Measurements from ENCODE around the gene AKAP13. TPM values are rescaled to one million over a fixed set of nuclear protein-coding genes. Genes with fewer than 3 reads are reported as not detected.

Gene AKAP13
- total and polyA plus RNA-seq, 5 donors from 2014 or later = 106 to 482 (median 112) TPM

GRCh38 chr15:85625166-85625830 lies 244.9 kb downstream of the AKAP13 start:
- H3K4me3 ChIP-seq (ENCODE audit: low read depth, low read length) = peak overlapping the region; percentile 65
- peaks cover 9% of the 10 kb centered on the region for H3K36me3 ChIP-seq (ENCODE audit: control insufficient read depth, insufficient read depth, low read length)
- Mint-ChIP-seq H3K27ac (peak overlapping the region; percentile 72 to 87 (median 85)), H3K4me1 (peaks cover 24 to 76% (median 58%) of the 10 kb centered on the region in 4 donors), H3K9me3 (no peaks in the 10 kb centered on the region), H3K27me3 (no peaks in the 10 kb centered on the region), H3K36me3 (peaks cover 14% of the 10 kb centered on the region), H3K4me3 (peak overlapping the region; percentile 37 to 84 (median 62))
- no peaks in the 10 kb centered on the region for H3K9me3 ChIP-seq (ENCODE audit: control insufficient read depth in 2 of 2, low read length in 2 of 2)
- ATAC-seq (ENCODE audit: low read depth in 2 of 2) (peak in 1 of 2 donors; percentile 25), DNase-seq (peak in 1 of 3 donors; percentile 29)
- H3K27ac ChIP-seq (ENCODE audit: insufficient read depth, low read length, poor library complexity, severe bottlenecking) = peak overlapping the region; percentile 69
- peaks cover 48% of the 10 kb centered on the region for H3K4me1 ChIP-seq (ENCODE audit: control insufficient read depth, insufficient read depth, low read length, poor library complexity, severe bottlenecking)
- no peaks in the 10 kb centered on the region for H3K27me3 ChIP-seq (ENCODE audit: control insufficient read depth, insufficient read depth, low read length)

- peaks cover 24 to 79% (median 59%) of the 10 kb centered on the region in 4 donors for H3K4me1 Mint-ChIP-seq
- Histone ChIP-seq H3K36me3 (ENCODE audit: control insufficient read depth, insufficient read depth, low read length) (peaks cover 9% of the 10 kb centered on the region), H3K9me3 (ENCODE audit: control insufficient read depth in 2 of 2, low read length in 2 of 2) (no peaks in the 10 kb centered on the region), H3K4me3 (ENCODE audit: low read depth, low read length) (peak overlapping the region; percentile 65), H3K4me1 (ENCODE audit: control insufficient read depth, insufficient read depth, low read length, poor library complexity, severe bottlenecking) (peaks cover 42% of the 10 kb centered on the region), H3K27me3 (ENCODE audit: control insufficient read depth, insufficient read depth, low read length) (no peaks in the 10 kb centered on the region), H3K27ac (ENCODE audit: insufficient read depth, low read length, poor library complexity, severe bottlenecking) (peak overlapping the region; percentile 69)
- no peaks in the 10 kb centered on the region for H3K27me3 Mint-ChIP-seq
- H3K9me3 Mint-ChIP-seq = no peaks in the 10 kb centered on the region
- peak overlapping the region; percentile 37 to 84 (median 62) for H3K4me3 Mint-ChIP-seq
- DNase-seq (peak in 2 of 3 donors; percentile 71 to 76), ATAC-seq (ENCODE audit: low read depth in 2 of 2) (peak; percentile 80 to 87)
- peak overlapping the region; percentile 72 to 87 (median 85) for H3K27ac Mint-ChIP-seq
- H3K36me3 Mint-ChIP-seq = peaks cover 17% of the 10 kb centered on the region
Measured at GRCh38 chr15:85625856-85626255, 245.5 kb downstream of the AKAP13 start.

- Mint-ChIP-seq H3K36me3 (peaks cover 16% of the 10 kb centered on the region), H3K4me3 (peak overlapping the region in 1 of 4 donors; percentile 13), H3K4me1 (peaks cover 24 to 75% (median 59%) of the 10 kb centered on the region in 4 donors), H3K9me3 (no peaks in the 10 kb centered on the region), H3K27me3 (no peaks in the 10 kb centered on the region), H3K27ac (peak overlapping the region in 1 of 3 donors; percentile 2)
- H3K9me3 ChIP-seq (ENCODE audit: control insufficient read depth in 2 of 2, low read length in 2 of 2) = no peaks in the 10 kb centered on the region
- no peak for ATAC-seq (ENCODE audit: low read depth in 2 of 2)
- H3K27me3 ChIP-seq (ENCODE audit: control insufficient read depth, insufficient read depth, low read length) = no peaks in the 10 kb centered on the region
- no peak overlapping the region for H3K27ac ChIP-seq (ENCODE audit: insufficient read depth, low read length, poor library complexity, severe bottlenecking)
- no peak overlapping the region for H3K4me3 ChIP-seq (ENCODE audit: low read depth, low read length)
- H3K4me1 ChIP-seq (ENCODE audit: control insufficient read depth, insufficient read depth, low read length, poor library complexity, severe bottlenecking) = peaks cover 33% of the 10 kb centered on the region
- H3K36me3 ChIP-seq (ENCODE audit: control insufficient read depth, insufficient read depth, low read length) = peaks cover 9% of the 10 kb centered on the region
- DNase-seq = no peak
Measured at GRCh38 chr15:85627213-85627935, 247.0 kb downstream of the AKAP13 start.

GRCh38 chr15:85630311-85630710 lies 249.9 kb downstream of the AKAP13 start:
- Mint-ChIP-seq H3K36me3 (peaks cover 13% of the 10 kb centered on the region), H3K27me3 (no peaks in the 10 kb centered on the region), H3K27ac (peak overlapping the region in 2 of 3 donors; percentile 65 to 80), H3K9me3 (no peaks in the 10 kb centered on the region), H3K4me1 (peaks cover 24 to 55% (median 44%) of the 10 kb centered on the region in 4 donors), H3K4me3 (no peak overlapping the region)
- no peaks in the 10 kb centered on the region for H3K9me3 ChIP-seq (ENCODE audit: control insufficient read depth in 2 of 2, low read length in 2 of 2)
- H3K4me1 ChIP-seq (ENCODE audit: control insufficient read depth, insufficient read depth, low read length, poor library complexity, severe bottlenecking) = peaks cover 13% of the 10 kb centered on the region
- H3K27me3 ChIP-seq (ENCODE audit: control insufficient read depth, insufficient read depth, low read length) = no peaks in the 10 kb centered on the region
- no peak overlapping the region for H3K4me3 ChIP-seq (ENCODE audit: low read depth, low read length)
- H3K27ac ChIP-seq (ENCODE audit: insufficient read depth, low read length, poor library complexity, severe bottlenecking) = no peak overlapping the region
- H3K36me3 ChIP-seq (ENCODE audit: control insufficient read depth, insufficient read depth, low read length) = peaks cover 9% of the 10 kb centered on the region
- ATAC-seq (ENCODE audit: low read depth in 2 of 2) (no peak), DNase-seq (no peak)

- Mint-ChIP-seq H3K36me3 (peaks cover 13% of the 10 kb centered on the region), H3K4me3 (no peak overlapping the region), H3K27ac (peak overlapping the region in 1 of 3 donors; percentile 65), H3K27me3 (no peaks in the 10 kb centered on the region), H3K4me1 (peaks cover 23 to 51% (median 43%) of the 10 kb centered on the region in 4 donors), H3K9me3 (no peaks in the 10 kb centered on the region)
- Histone ChIP-seq H3K36me3 (ENCODE audit: control insufficient read depth, insufficient read depth, low read length) (peaks cover 9% of the 10 kb centered on the region), H3K9me3 (ENCODE audit: control insufficient read depth in 2 of 2, low read length in 2 of 2) (no peaks in the 10 kb centered on the region), H3K27ac (ENCODE audit: insufficient read depth, low read length, poor library complexity, severe bottlenecking) (no peak overlapping the region), H3K27me3 (ENCODE audit: control insufficient read depth, insufficient read depth, low read length) (no peaks in the 10 kb centered on the region), H3K4me3 (ENCODE audit: low read depth, low read length) (no peak overlapping the region), H3K4me1 (ENCODE audit: control insufficient read depth, insufficient read depth, low read length, poor library complexity, severe bottlenecking) (peaks cover 6% of the 10 kb centered on the region)
- DNase-seq = no peak
- no peak for ATAC-seq (ENCODE audit: low read depth in 2 of 2)
Measured at GRCh38 chr15:85631018-85631417, 250.6 kb downstream of the AKAP13 start.

- H3K36me3 ChIP-seq (ENCODE audit: control insufficient read depth, insufficient read depth, low read length) = peaks cover 7% of the 10 kb centered on the region
- Mint-ChIP-seq H3K27ac (no peak overlapping the region), H3K4me1 (peaks cover 17 to 50% (median 38%) of the 10 kb centered on the region in 4 donors)
Measured at GRCh38 chr15:85632014-85632413, 251.6 kb downstream of the AKAP13 start.

GRCh38 chr15:85633859-85634258 lies 253.5 kb downstream of the AKAP13 start:
- no peak overlapping the region for H3K27ac ChIP-seq (ENCODE audit: insufficient read depth, low read length, poor library complexity, severe bottlenecking)
- no peaks in the 10 kb centered on the region for H3K27me3 ChIP-seq (ENCODE audit: control insufficient read depth, insufficient read depth, low read length)
- H3K27me3 Mint-ChIP-seq = no peaks in the 10 kb centered on the region
- H3K36me3 Mint-ChIP-seq = peaks cover 20% of the 10 kb centered on the region
- no peak for DNase-seq
- H3K4me1 ChIP-seq (ENCODE audit: control insufficient read depth, insufficient read depth, low read length, poor library complexity, severe bottlenecking) = no peaks in the 10 kb centered on the region
- no peaks in the 10 kb centered on the region for H3K9me3 Mint-ChIP-seq
- no peak overlapping the region for H3K4me3 Mint-ChIP-seq
- peaks cover 19 to 38% (median 27%) of the 10 kb centered on the region in 4 donors for H3K4me1 Mint-ChIP-seq
- no peaks in the 10 kb centered on the region for H3K9me3 ChIP-seq (ENCODE audit: control insufficient read depth in 2 of 2, low read length in 2 of 2)
- peaks cover 5% of the 10 kb centered on the region for H3K36me3 ChIP-seq (ENCODE audit: control insufficient read depth, insufficient read depth, low read length)
- H3K4me3 ChIP-seq (ENCODE audit: low read depth, low read length) = no peak overlapping the region
- ATAC-seq (ENCODE audit: low read depth in 2 of 2) = no peak
- peak overlapping the region in 1 of 3 donors; percentile 2 for H3K27ac Mint-ChIP-seq

More at GRCh38 chr15:85632014-85632413, 251.6 kb downstream of the AKAP13 start:
- Histone ChIP-seq H3K27me3 (ENCODE audit: control insufficient read depth, insufficient read depth, low read length) (no peaks in the 10 kb centered on the region), H3K4me1 (ENCODE audit: control insufficient read depth, insufficient read depth, low read length, poor library complexity, severe bottlenecking) (no peaks in the 10 kb centered on the region), H3K27ac (ENCODE audit: insufficient read depth, low read length, poor library complexity, severe bottlenecking) (no peak overlapping the region), H3K9me3 (ENCODE audit: control insufficient read depth in 2 of 2, low read length in 2 of 2) (no peaks in the 10 kb centered on the region), H3K4me3 (ENCODE audit: low read depth, low read length) (no peak overlapping the region)
- H3K27me3 Mint-ChIP-seq = no peaks in the 10 kb centered on the region
- no peak overlapping the region for H3K4me3 Mint-ChIP-seq
- peaks cover 17% of the 10 kb centered on the region for H3K36me3 Mint-ChIP-seq
- DNase-seq = no peak
- H3K9me3 Mint-ChIP-seq = no peaks in the 10 kb centered on the region
- ATAC-seq (ENCODE audit: low read depth in 2 of 2) = no peak
